Measurements from ENCODE around the gene GRAP2.

The GRAP2 gene

GRCh38 chr22:39926753-39927152 lies 25.9 kb downstream of the GRAP2 start:
- no peak for DNase-seq

GRCh38 chr22:39927544-39927943 lies 26.7 kb downstream of the GRAP2 start:
- DNase-seq, result no peak

GRCh38 chr22:39928536-39929520 lies 27.9 kb downstream of the GRAP2 start:
- no peak for DNase-seq

- no peak for DNase-seq
Observed at GRCh38 chr22:39931251-39931650, 30.4 kb downstream of the GRAP2 start.

GRCh38 chr22:39932166-39932565 lies 31.3 kb downstream of the GRAP2 start:
- DNase-seq, result no peak

- DNase-seq, result no peak
Observed at GRCh38 chr22:39932918-39933649, 32.2 kb downstream of the GRAP2 start.

GRCh38 chr22:39933741-39934140 lies 32.9 kb downstream of the GRAP2 start:
- DNase-seq, result no peak

GRCh38 chr22:39935116-39935515 lies 34.2 kb downstream of the GRAP2 start:
- DNase-seq, result no peak

GRCh38 chr22:39935612-39936011 lies 34.7 kb downstream of the GRAP2 start:
- DNase-seq, result no peak

GRCh38 chr22:39936523-39937145 lies 35.8 kb downstream of the GRAP2 start:
- no peak for DNase-seq

GRCh38 chr22:39937906-39938305 lies 37.0 kb downstream of the GRAP2 start:
- DNase-seq, result no peak

- no peak for DNase-seq
Observed at GRCh38 chr22:39938509-39939111, 37.7 kb downstream of the GRAP2 start.

- no peak for DNase-seq
Observed at GRCh38 chr22:39939830-39940229, 38.9 kb downstream of the GRAP2 start.

- no peak for DNase-seq
Observed at GRCh38 chr22:39940757-39941305, 39.9 kb downstream of the GRAP2 start.

GRCh38 chr22:39941601-39942000 lies 40.7 kb downstream of the GRAP2 start:
- peak; percentile 58 to 60 for DNase-seq

GRCh38 chr22:39942439-39943230 lies 41.8 kb downstream of the GRAP2 start:
- no peak for DNase-seq

GRCh38 chr22:39943337-39943736 lies 42.5 kb downstream of the GRAP2 start:
- DNase-seq, result peak; percentile 61 to 75

GRCh38 chr22:39943953-39944872 lies 43.3 kb downstream of the GRAP2 start:
- DNase-seq, result no peak

- no peak for DNase-seq
Observed at GRCh38 chr22:39946126-39946502, 45.2 kb downstream of the GRAP2 start.

- peak; percentile 47 to 50 for DNase-seq
Observed at GRCh38 chr22:39946503-39947219, 45.8 kb downstream of the GRAP2 start.

All from SHP77 (cell line).